Neuronal stem cell (in vitro differentiated cells): ENCODE measurements around the gene ZNF236.
"Not testable (repeated sequence)": the region's sequence is repeated elsewhere in the genome, so short reads cannot be mapped to it uniquely, and the experiment has no call there.

Experiments used
- DNase-seq: peaks from one replicate; pipeline ENCODE4 v3.0.0-alpha.2; 2013; ENCODE audit warnings: low spot score
- H2AFZ ChIP-seq: one replicate; pipeline ENCODE4 v1.6.1; 2013; ENCODE audit warnings: mild to moderate bottlenecking, low read length, inconsistent platforms
- H2AK5ac ChIP-seq: 2 replicates; pipeline ENCODE4 v1.6.1; 2013; ENCODE audit warnings: low read depth, mild to moderate bottlenecking, inconsistent platforms, low read length, moderate library complexity, mixed read lengths
- H2BK120ac ChIP-seq: 2 replicates; pipeline ENCODE4 v1.6.1; 2013; ENCODE audit warnings: low read depth, mild to moderate bottlenecking, inconsistent platforms, low read length, moderate library complexity, mixed read lengths
- H2BK12ac ChIP-seq: one replicate; pipeline ENCODE4 v1.6.1; 2013; ENCODE audit warnings: low read length, inconsistent platforms
- H2BK15ac ChIP-seq: 2 replicates; pipeline ENCODE4 v1.6.1; 2013; ENCODE audit warnings: mild to moderate bottlenecking, low read length, inconsistent platforms, mixed read lengths
- H2BK5ac ChIP-seq: one replicate; pipeline ENCODE4 v1.6.1; 2013; ENCODE audit warnings: inconsistent platforms, mild to moderate bottlenecking, low read length, moderate library complexity
- H3K14ac ChIP-seq: one replicate; pipeline ENCODE4 v1.6.1; 2013; ENCODE audit warnings: low read length, inconsistent platforms
- H3K18ac ChIP-seq: 2 replicates; pipeline ENCODE4 v1.6.1; 2013; ENCODE audit warnings: low read length, inconsistent platforms
- H3K23ac ChIP-seq: 2 replicates; pipeline ENCODE4 v1.6.1; 2013; ENCODE audit warnings: low read depth, mild to moderate bottlenecking, mixed read lengths, low read length, inconsistent platforms; ENCODE audit not compliant: poor library complexity
- H3K27ac ChIP-seq: replicated peaks from 3 replicates; pipeline ENCODE4 v1.5.1; 2013; ENCODE audit warnings: low read length, inconsistent platforms
- H3K27me3 ChIP-seq, 3 experiments: 2 replicates each; pipeline ENCODE4 v1.6.1; 2013; ENCODE audit warnings: low read length in 3 of 3, mild to moderate bottlenecking in 2 of 3, inconsistent platforms in 1 of 3, low read depth in 1 of 3, mixed read lengths in 1 of 3, moderate library complexity in 1 of 3; ENCODE audit not compliant: control insufficient read depth in 3 of 3, insufficient read depth in 3 of 3
- H3K36me3 ChIP-seq, 2 donors: replicated peaks in 1 of 2; 2 replicates each; pipeline ENCODE4 v1.6.1; 2013; ENCODE audit warnings: low read length in 2 of 2; ENCODE audit not compliant: control insufficient read depth in 2 of 2, insufficient read depth in 2 of 2
- H3K4ac ChIP-seq: 2 replicates; pipeline ENCODE4 v1.6.1; 2013; ENCODE audit warnings: inconsistent platforms, mild to moderate bottlenecking, low read length, moderate library complexity
- H3K4me1 ChIP-seq, 2 donors: 1 replicate in 1 of 2; 2 replicates in 1 of 2; pipeline ENCODE4 v1.6.1; 2013; ENCODE audit warnings: low read length in 2 of 2, low read depth in 1 of 2; ENCODE audit not compliant: control insufficient read depth in 2 of 2, insufficient read depth in 1 of 2
- H3K4me2 ChIP-seq: one replicate; pipeline ENCODE4 v1.6.1; 2013; ENCODE audit warnings: mild to moderate bottlenecking, low read length, inconsistent platforms; ENCODE audit not compliant: insufficient read depth, poor library complexity, severe bottlenecking
- H3K4me3 ChIP-seq, 2 donors: 2 replicates each; pipeline ENCODE4 v1.5.1; 2013; ENCODE audit warnings: low read length in 2 of 2, mild to moderate bottlenecking in 2 of 2, inconsistent platforms in 1 of 2, moderate library complexity in 1 of 2
- H3K79me1 ChIP-seq: one replicate; pipeline ENCODE4 v1.6.1; 2013; ENCODE audit warnings: low read depth, mild to moderate bottlenecking, inconsistent platforms, low read length, moderate library complexity
- H3K9ac ChIP-seq: one replicate; pipeline ENCODE4 v1.6.1; 2013; ENCODE audit warnings: mild to moderate bottlenecking, low read depth, low read length, inconsistent platforms; ENCODE audit not compliant: poor library complexity
- H3K9me3 ChIP-seq, 2 donors: replicated peaks in 1 of 2; 2 replicates each; pipeline versions ENCODE3 to v1.6.1; 2013; ENCODE audit warnings: low read length in 2 of 2, mild to moderate bottlenecking in 2 of 2, inconsistent platforms in 1 of 2, low read depth in 1 of 2, mixed read lengths in 1 of 2, moderate library complexity in 1 of 2; ENCODE audit not compliant: control insufficient read depth in 2 of 2, insufficient read depth in 1 of 2
- H4K8ac ChIP-seq: one replicate; pipeline ENCODE4 v1.6.1; 2013; ENCODE audit warnings: low read depth, mild to moderate bottlenecking, inconsistent platforms, low read length, moderate library complexity
- H4K91ac ChIP-seq: one replicate; pipeline ENCODE4 v1.6.1; 2013; ENCODE audit warnings: low read length, low read depth, mild to moderate bottlenecking, inconsistent platforms; ENCODE audit not compliant: poor library complexity
- WGBS, 2 donors: extraction: QIAGEN DNeasy Blood & Tissue Kit; methylation state at CpG; one replicate each; pipeline ENCODE4 v1.1.7; 2013; ENCODE audit warnings: missing lambda C conversion rate in 2 of 2, mixed read lengths in 1 of 2; ENCODE audit not compliant: insufficient read length in 2 of 2, insufficient replicate concordance in 1 of 2; ENCODE audit errors: extremely low coverage in 2 of 2; 5-methylcytosine and 5-hydroxymethylcytosine counted together

Gene ZNF236

GRCh38 chr18:76990343-76991020 lies 168.1 kb downstream of the ZNF236 start:
- not testable (repeated sequence) for DNase-seq, H3K4me3 ChIP-seq, H3K27me3 ChIP-seq, H3K4ac ChIP-seq, H3K27ac ChIP-seq, H4K91ac ChIP-seq, H3K18ac ChIP-seq, H2BK12ac ChIP-seq, H3K36me3 ChIP-seq, H4K8ac ChIP-seq, H2BK15ac ChIP-seq, H3K4me2 ChIP-seq, H3K9ac ChIP-seq, H2BK5ac ChIP-seq, H2AK5ac ChIP-seq, H3K14ac ChIP-seq, H3K9me3 ChIP-seq, H3K23ac ChIP-seq, H2BK120ac ChIP-seq, H2AFZ ChIP-seq, H3K4me1 ChIP-seq, H3K79me1 ChIP-seq
- no CpG with 5 or more reads among the region's 8 CpGs for WGBS, 2 donors

- H2BK5ac ChIP-seq = no peak overlapping the region
- H3K9ac ChIP-seq = no peak overlapping the region
- no CpG with 5 or more reads among the region's 20 CpGs for WGBS, 2 donors
- no peak overlapping the region for H2BK15ac ChIP-seq
- H4K91ac ChIP-seq = no peak overlapping the region
- no peak overlapping the region for H2AK5ac ChIP-seq
- H2BK120ac ChIP-seq = no peak overlapping the region
- no peaks in the 10 kb centered on the region for H3K27me3 ChIP-seq
- no peak overlapping the region for H2BK12ac ChIP-seq
- no peak overlapping the region for H3K27ac ChIP-seq
- no peaks in the 10 kb centered on the region for H3K9me3 ChIP-seq
- no peak overlapping the region for H3K4me3 ChIP-seq
- no peaks in the 10 kb centered on the region for H3K36me3 ChIP-seq
- H3K14ac ChIP-seq = no peak overlapping the region
- H3K4ac ChIP-seq = no peak overlapping the region
- no peak overlapping the region for H3K4me2 ChIP-seq
- no peak overlapping the region for H4K8ac ChIP-seq
- H3K4me1 ChIP-seq = peaks cover under 1 to 6% of the 10 kb centered on the region in 2 donors
- H3K79me1 ChIP-seq = no peaks in the 10 kb centered on the region
- H2AFZ ChIP-seq = peak overlapping the region; percentile 27
- H3K18ac ChIP-seq = no peak overlapping the region
- no peak overlapping the region for H3K23ac ChIP-seq
- no peak for DNase-seq
These were observed 168.8 kb downstream of the ZNF236 start for GRCh38 chr18:76991021-76991688.

- Histone ChIP-seq H2BK5ac (no peak overlapping the region), H3K9me3 (no peaks in the 10 kb centered on the region), H3K18ac (peak overlapping the region; percentile 83), H3K4me2 (no peak overlapping the region), H3K36me3 (no peaks in the 10 kb centered on the region), H4K91ac (no peak overlapping the region), H2AK5ac (peak overlapping the region; percentile 47), H3K4me3 (no peak overlapping the region), H3K79me1 (no peaks in the 10 kb centered on the region), H3K14ac (peak overlapping the region; percentile 25), H2BK15ac (peak overlapping the region; percentile 87), H3K27me3 (no peaks in the 10 kb centered on the region), H3K23ac (peak overlapping the region; percentile 56), H2BK12ac (peak overlapping the region; percentile 30), H3K9ac (peak overlapping the region; percentile 25), H2AFZ (peak overlapping the region; percentile 29), H3K4ac (no peak overlapping the region), H4K8ac (no peak overlapping the region), H3K4me1 (peaks cover 6 to 9% of the 10 kb centered on the region in 2 donors), H3K27ac (no peak overlapping the region), H2BK120ac (peak overlapping the region; percentile 57)
- no CpG with 5 or more reads among the region's 17 CpGs for WGBS, 2 donors
- no peak for DNase-seq
These were observed 170.1 kb downstream of the ZNF236 start for GRCh38 chr18:76992226-76993084.

GRCh38 chr18:76993085-76993382 lies 170.7 kb downstream of the ZNF236 start:
- Histone ChIP-seq H4K8ac (no peak overlapping the region), H4K91ac (no peak overlapping the region), H2AFZ (no peak overlapping the region), H3K4me2 (no peak overlapping the region), H3K9ac (no peak overlapping the region), H3K79me1 (no peaks in the 10 kb centered on the region), H3K14ac (no peak overlapping the region), H3K9me3 (no peaks in the 10 kb centered on the region), H3K36me3 (no peaks in the 10 kb centered on the region), H2BK120ac (no peak overlapping the region), H3K4me3 (no peak overlapping the region), H2BK5ac (no peak overlapping the region), H3K4me1 (peaks cover 6 to 9% of the 10 kb centered on the region in 2 donors), H3K18ac (no peak overlapping the region), H2BK12ac (no peak overlapping the region), H3K4ac (no peak overlapping the region), H3K23ac (peak overlapping the region; percentile 56), H2BK15ac (no peak overlapping the region), H2AK5ac (no peak overlapping the region), H3K27ac (no peak overlapping the region), H3K27me3 (no peaks in the 10 kb centered on the region)
- no CpG with 5 or more reads among the region's 6 CpGs for WGBS, 2 donors
- no peak for DNase-seq
